ENCODE data around the gene STK24. TPM values are rescaled to one million over a fixed set of nuclear protein-coding genes. Genes with fewer than 3 reads are reported as not detected.

STK24 gene
- total and polyA plus RNA-seq, 2 of the 8 experiments (the other 6 are each of a cell fraction or from before 2014, with no cell fraction given) = 62.8 to 143 TPM

DNA sequence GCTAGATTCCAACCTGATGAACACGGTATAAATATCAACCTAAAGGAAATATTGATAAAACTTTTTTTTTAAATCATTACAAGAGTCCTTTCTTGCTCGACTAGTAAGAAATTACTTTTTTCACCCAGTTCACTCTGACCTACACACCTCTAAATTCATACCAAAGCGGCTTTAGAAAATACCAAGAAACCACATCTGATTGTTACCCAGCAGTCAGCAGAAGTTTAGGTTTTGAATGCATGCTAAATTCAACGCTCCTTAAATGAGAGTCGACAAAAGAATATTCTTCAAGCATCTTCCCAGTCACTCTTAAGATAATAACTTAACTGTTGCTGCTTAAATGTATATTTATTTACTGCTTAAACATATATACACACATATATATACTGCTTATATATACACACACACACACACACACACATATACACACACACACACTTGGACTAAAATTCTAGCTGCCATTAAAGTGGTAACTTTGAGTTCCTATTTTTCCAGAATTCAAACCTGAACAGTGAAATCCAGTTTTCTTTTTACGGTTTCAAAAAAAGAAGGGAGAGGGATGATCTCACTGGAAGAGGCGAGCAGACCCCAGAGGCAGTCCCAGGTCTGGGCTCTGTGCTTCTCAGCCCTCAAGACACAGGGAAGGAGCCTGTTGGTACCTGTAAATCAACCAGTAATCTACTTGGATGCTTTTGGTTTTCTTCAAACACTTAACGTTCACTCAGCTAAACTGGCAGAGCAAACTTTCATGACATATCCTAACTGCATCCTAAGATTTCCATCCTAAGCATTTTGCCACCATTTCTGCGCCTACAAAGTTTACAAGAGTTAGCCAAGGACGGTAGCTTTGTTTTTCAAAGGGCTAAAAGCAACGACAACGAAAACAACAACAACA, 1.7 kb downstream of the STK24 start (continued):
- TF ChIP-seq, protein P1, sequence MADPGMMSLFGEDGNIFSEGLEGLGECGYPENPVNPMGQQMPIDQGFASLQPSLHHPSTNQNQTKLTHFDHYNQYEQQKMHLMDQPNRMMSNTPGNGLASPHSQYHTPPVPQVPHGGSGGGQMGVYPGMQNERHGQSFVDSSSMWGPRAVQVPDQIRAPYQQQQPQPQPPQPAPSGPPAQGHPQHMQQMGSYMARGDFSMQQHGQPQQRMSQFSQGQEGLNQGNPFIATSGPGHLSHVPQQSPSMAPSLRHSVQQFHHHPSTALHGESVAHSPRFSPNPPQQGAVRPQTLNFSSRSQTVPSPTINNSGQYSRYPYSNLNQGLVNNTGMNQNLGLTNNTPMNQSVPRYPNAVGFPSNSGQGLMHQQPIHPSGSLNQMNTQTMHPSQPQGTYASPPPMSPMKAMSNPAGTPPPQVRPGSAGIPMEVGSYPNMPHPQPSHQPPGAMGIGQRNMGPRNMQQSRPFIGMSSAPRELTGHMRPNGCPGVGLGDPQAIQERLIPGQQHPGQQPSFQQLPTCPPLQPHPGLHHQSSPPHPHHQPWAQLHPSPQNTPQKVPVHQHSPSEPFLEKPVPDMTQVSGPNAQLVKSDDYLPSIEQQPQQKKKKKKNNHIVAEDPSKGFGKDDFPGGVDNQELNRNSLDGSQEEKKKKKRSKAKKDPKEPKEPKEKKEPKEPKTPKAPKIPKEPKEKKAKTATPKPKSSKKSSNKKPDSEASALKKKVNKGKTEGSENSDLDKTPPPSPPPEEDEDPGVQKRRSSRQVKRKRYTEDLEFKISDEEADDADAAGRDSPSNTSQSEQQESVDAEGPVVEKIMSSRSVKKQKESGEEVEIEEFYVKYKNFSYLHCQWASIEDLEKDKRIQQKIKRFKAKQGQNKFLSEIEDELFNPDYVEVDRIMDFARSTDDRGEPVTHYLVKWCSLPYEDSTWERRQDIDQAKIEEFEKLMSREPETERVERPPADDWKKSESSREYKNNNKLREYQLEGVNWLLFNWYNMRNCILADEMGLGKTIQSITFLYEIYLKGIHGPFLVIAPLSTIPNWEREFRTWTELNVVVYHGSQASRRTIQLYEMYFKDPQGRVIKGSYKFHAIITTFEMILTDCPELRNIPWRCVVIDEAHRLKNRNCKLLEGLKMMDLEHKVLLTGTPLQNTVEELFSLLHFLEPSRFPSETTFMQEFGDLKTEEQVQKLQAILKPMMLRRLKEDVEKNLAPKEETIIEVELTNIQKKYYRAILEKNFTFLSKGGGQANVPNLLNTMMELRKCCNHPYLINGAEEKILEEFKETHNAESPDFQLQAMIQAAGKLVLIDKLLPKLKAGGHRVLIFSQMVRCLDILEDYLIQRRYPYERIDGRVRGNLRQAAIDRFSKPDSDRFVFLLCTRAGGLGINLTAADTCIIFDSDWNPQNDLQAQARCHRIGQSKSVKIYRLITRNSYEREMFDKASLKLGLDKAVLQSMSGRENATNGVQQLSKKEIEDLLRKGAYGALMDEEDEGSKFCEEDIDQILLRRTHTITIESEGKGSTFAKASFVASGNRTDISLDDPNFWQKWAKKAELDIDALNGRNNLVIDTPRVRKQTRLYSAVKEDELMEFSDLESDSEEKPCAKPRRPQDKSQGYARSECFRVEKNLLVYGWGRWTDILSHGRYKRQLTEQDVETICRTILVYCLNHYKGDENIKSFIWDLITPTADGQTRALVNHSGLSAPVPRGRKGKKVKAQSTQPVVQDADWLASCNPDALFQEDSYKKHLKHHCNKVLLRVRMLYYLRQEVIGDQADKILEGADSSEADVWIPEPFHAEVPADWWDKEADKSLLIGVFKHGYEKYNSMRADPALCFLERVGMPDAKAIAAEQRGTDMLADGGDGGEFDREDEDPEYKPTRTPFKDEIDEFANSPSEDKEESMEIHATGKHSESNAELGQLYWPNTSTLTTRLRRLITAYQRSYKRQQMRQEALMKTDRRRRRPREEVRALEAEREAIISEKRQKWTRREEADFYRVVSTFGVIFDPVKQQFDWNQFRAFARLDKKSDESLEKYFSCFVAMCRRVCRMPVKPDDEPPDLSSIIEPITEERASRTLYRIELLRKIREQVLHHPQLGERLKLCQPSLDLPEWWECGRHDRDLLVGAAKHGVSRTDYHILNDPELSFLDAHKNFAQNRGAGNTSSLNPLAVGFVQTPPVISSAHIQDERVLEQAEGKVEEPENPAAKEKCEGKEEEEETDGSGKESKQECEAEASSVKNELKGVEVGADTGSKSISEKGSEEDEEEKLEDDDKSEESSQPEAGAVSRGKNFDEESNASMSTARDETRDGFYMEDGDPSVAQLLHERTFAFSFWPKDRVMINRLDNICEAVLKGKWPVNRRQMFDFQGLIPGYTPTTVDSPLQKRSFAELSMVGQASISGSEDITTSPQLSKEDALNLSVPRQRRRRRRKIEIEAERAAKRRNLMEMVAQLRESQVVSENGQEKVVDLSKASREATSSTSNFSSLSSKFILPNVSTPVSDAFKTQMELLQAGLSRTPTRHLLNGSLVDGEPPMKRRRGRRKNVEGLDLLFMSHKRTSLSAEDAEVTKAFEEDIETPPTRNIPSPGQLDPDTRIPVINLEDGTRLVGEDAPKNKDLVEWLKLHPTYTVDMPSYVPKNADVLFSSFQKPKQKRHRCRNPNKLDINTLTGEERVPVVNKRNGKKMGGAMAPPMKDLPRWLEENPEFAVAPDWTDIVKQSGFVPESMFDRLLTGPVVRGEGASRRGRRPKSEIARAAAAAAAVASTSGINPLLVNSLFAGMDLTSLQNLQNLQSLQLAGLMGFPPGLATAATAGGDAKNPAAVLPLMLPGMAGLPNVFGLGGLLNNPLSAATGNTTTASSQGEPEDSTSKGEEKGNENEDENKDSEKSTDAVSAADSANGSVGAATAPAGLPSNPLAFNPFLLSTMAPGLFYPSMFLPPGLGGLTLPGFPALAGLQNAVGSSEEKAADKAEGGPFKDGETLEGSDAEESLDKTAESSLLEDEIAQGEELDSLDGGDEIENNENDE (IDR thresholded peaks at IDR 0.05; ENCODE audit: insufficient replicate concordance, low read length) = no peak
